ENCODE data around the gene SLC23A1.

DNA sequence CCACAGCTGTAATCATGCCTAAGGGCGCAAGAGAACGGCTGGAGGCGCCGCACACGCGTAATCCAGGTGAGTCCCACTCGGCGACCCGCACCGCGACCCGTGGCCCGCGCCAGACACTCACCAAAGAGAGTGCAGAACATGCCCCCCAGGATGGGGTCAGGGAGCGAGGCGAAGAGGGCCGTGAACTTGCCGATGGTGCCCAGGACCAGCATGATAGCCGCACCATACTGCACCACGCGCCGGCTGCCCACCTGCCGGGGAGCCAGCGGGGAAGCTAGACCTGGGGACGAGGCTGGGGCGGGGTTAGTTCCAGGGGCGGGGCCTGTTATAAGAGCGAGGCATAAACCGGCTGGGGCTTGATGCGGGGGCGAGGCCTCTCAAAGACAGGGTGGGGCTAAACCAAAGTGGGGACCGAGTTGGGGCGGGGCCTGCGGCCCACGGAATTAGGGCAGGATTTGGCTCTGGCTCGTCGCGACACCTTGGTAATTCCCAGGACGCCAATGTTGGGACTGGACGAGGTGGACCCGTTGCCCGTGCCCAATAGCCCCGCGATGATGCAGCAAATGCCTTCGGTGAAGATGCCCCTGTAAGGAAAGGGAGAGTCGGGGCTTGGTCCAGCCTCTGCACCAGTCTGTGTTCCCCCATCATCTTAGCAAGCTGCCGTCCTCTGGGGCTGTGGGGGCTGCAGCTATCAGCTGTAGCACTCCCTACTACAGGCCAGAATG is 4.8 kb downstream of the SLC23A1 start:
- TF ChIP-seq, protein P1, sequence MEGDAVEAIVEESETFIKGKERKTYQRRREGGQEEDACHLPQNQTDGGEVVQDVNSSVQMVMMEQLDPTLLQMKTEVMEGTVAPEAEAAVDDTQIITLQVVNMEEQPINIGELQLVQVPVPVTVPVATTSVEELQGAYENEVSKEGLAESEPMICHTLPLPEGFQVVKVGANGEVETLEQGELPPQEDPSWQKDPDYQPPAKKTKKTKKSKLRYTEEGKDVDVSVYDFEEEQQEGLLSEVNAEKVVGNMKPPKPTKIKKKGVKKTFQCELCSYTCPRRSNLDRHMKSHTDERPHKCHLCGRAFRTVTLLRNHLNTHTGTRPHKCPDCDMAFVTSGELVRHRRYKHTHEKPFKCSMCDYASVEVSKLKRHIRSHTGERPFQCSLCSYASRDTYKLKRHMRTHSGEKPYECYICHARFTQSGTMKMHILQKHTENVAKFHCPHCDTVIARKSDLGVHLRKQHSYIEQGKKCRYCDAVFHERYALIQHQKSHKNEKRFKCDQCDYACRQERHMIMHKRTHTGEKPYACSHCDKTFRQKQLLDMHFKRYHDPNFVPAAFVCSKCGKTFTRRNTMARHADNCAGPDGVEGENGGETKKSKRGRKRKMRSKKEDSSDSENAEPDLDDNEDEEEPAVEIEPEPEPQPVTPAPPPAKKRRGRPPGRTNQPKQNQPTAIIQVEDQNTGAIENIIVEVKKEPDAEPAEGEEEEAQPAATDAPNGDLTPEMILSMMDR (IDR thresholded peaks at IDR 0.05) = no peak
- TF ChIP-seq POLR2A (IDR thresholded peaks at IDR 0.05) = no peak
